HG02870 (cell line): ENCODE data around the gene ZBTB7B.

Source experiments
- ATAC-seq: cut with Tn5 transposase; IDR thresholded peaks from one replicate; pipeline ENCODE4 v1.9.1; 2021; ENCODE audit warnings: mild to moderate bottlenecking, moderate library complexity; ENCODE audit not compliant: unreplicated experiment

Gene ZBTB7B

DNA sequence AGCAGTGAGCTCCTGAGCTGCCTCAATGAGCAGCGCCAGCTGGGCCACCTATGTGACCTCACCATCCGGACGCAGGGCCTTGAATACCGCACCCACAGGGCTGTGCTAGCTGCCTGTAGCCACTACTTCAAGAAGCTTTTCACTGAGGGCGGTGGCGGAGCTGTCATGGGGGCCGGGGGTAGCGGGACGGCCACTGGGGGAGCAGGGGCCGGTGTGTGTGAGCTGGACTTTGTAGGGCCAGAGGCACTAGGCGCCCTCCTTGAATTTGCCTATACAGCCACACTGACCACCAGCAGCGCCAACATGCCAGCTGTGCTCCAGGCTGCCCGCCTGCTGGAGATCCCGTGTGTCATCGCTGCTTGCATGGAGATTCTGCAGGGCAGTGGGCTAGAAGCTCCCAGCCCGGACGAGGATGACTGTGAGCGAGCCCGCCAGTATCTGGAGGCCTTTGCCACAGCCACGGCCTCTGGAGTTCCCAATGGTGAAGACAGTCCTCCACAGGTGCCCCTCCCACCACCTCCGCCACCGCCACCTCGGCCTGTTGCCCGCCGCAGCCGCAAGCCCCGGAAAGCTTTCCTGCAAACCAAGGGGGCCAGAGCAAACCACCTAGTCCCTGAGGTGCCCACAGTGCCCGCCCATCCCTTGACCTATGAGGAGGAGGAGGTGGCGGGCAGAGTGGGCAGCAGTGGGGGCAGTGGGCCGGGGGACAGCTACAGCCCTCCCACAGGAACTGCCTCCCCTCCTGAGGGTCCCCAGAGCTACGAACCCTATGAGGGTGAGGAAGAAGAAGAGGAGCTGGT lies 12.3 kb downstream of the ZBTB7B start:
- no peak for ATAC-seq

DNA sequence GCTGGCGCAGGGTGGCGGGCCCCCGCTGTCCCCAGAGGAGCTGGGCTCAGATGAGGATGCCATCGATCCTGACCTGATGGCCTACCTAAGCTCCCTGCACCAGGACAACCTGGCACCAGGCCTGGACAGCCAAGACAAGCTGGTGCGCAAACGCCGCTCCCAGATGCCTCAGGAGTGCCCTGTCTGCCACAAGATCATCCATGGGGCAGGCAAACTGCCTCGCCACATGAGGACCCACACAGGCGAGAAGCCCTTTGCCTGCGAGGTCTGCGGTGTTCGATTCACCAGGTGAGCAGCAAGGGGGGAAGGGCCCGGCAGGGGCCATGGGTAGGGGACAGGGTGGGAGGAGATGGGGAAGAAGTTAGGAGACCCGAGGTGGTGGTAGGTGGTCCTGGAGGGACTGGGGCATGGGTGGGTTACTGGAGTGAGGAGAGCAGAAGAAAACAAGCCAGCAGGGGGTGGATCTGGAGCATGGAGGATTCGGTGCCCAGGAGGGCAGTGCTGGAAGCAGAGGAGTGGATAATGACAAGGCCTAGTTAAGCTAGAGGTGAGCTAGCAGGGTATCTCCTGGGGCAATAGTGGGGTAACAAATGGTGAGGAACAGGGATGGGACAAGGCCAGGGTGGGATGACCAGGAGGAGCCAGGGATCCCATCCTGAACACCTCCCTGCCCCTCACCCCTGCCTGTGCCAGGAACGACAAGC lies 13.1 kb downstream of the ZBTB7B start:
- ATAC-seq: no peak

DNA sequence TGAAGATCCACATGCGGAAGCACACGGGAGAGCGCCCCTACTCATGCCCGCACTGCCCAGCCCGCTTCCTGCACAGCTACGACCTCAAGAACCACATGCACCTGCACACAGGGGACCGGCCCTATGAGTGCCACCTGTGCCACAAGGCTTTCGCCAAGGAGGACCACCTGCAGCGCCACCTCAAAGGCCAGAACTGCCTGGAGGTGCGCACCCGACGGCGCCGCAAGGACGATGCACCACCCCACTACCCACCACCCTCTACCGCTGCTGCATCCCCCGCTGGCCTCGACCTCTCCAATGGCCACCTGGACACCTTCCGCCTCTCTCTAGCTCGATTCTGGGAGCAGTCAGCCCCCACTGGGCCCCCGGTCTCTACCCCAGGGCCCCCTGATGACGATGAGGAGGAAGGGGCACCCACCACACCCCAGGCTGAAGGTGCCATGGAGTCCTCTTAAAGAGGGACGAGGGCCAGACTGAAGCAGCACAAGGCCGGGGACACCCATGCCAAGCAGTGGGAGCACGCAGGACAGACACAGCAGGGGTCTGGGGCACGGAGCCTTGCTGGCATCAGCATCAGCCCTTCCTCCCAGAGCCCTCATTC lies 13.7 kb downstream of the ZBTB7B start:
- no peak for ATAC-seq

- peak; percentile 74 for ATAC-seq
Measured at GRCh38 chr1:155017041-155017945, 14.7 kb downstream of the ZBTB7B start.

GRCh38 chr1:155017946-155018316 lies 15.3 kb downstream of the ZBTB7B start:
- peak; percentile 23 for ATAC-seq

DNA sequence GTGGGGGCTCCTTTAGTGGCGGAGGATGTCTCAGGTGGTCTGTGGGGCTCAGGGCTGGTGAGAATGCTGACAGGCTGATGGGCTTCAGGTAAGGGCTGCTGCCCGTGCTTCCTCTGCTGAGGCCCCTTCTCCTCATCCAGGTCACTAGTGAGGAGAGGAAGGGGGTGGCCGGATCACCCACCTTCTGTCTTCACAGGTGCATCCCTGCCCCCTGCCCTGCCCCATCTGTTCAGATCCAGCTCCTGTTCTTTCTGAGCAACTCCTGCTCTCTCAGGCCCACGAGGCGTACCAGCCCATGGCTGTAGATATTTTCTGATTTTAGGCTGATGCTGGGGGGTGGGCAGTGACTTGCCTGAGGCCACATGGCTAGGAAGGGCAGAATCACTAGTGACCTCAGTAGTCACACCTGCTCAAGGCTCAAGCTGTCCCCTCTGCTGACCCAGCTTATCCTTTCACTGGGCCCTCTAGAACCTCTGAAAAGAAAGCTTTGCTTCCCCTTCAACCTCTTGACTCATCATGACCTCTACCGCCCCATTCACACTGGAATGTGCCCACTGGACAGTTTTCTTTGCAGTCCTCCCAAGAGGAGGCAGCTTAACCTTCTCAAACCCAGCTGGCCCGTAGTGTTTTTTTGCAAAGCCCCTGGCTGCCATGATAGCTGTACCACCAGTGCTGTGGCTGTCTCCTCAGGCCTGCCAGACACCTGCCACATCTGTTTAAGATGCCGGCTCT lies 16.2 kb downstream of the ZBTB7B start:
- ATAC-seq: no peak

DNA sequence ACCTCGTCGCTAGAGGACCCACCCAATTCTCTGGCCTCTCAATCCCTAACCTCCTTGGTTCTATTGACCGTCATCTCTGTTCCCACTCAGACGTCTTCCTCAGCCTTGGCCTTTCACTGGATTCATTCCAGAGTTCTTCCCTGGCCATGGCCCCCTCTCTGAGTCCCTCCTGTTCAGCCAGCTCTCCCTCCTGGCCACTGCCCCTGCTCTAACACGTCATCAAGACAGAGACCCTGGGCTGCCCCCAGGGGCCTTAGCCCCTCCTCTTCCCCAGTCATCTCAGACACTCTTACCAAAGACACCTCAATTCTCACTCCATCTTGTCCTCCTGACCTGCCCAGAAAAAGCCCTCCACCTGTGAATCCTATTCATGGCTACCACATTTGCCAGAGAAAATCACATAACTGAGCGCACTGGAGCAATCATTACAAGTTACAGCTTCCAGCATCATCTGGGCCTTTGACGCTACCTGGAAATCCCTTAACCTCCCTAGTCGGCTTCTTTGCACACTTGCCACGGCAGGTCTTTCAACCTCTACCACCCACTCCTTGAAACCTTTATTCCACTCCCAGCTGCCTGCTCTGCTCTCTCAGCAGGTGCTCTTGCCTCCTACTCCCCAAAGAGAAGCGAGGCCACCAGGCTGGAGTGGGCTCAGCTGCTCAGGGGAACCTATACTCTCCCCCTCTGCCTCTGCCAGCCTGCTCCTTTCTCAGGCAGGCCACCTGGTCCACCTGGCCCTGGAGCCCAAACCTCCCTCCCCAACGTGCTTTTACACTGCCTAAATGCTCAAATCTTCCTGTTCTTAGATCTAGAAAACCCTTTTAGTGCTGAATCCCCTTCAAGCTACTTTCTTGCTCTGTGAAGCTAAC lies 17.0 kb downstream of the ZBTB7B start:
- ATAC-seq: no peak

DNA sequence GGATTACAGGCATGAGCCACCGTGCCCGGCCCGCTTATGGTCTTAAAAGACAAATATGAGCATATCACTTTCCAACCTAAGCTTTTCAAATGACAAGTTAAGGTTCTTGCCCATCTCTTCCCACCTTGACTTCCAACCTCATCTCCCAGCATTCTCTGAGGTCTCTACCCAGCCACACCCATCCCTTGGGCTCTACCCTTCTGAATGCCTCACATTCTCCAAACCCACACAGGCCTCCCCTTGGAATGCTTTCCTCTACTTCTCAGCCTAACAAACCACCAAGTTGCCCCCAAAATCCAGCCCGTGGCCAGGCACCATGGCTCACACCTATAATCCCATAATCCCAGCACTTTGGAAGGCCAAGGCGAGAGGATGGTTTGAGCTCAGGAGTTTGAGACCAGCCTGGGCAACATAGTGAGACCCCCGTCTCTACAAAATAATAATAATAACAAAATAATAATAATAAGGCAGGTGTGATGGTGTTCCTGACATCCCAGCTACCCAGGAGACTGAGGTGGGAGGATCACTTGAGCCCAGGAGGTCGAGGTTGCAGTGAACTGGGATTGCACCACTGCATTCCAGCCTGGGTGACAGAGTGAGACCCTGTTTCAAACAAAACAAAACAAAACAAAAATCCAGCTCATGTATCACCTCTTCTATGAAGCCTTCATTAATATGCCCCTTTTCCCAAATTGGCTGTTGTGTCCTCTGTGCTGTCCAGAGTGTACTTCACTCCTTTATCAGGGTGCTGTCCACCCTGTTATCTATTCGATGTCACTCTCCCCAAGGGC lies 19.7 kb downstream of the ZBTB7B start:
- no peak for ATAC-seq

DNA sequence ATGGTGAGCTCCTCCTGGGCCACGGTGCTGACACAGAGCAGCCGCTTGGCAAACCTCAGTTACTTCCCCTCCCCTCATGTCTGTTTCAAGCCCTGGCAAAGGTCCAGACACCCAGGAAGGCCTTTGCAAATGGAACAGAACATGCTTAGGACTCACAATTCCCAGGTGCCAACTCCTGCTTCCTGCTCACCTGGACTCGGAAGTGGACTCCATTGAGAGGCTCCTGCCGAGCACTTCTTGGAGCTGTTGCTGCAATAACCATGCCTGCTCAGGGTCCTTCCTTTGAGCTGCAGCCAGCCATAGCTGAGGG lies 20.3 kb downstream of the ZBTB7B start:
- ATAC-seq: no peak

DNA sequence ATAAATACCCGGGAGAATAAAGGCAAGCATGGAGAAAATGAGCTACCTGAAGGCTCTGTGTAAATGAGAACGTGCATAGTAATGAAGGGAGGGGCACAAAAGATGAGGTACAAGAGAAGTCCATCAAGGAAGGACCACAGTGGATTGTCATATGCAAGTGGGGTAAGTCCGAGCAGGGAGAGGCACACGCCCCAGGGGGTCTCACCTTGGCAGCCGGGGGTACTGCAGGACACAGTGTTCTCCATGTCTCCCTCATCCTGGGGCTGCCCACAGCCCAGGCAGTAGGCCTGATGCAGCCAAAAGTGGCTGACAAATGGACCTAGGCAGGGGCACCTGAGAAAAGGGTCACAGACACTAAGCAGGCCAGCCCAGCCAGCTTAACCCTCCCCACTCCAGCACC lies 21.0 kb downstream of the ZBTB7B start:
- ATAC-seq: no peak

DNA sequence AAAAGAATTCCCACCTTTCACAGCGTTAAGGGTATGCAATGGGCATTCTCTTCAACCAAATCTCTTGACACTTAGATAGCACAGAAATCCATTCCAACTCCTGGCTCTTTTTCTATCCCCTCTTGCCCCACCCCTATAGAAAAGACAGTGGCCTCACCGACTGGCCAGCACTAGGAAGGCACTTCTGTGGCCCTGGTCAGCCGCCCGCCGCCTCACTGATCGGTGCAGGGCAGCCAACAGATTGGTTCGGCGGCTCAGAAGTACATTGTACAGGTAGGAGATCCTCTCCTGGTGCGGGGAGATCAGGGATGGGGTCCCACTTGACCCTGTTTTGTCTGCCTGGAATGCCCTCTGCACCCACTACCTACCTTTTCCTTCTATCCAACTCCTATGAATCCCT lies 21.7 kb downstream of the ZBTB7B start:
- ATAC-seq: no peak

DNA sequence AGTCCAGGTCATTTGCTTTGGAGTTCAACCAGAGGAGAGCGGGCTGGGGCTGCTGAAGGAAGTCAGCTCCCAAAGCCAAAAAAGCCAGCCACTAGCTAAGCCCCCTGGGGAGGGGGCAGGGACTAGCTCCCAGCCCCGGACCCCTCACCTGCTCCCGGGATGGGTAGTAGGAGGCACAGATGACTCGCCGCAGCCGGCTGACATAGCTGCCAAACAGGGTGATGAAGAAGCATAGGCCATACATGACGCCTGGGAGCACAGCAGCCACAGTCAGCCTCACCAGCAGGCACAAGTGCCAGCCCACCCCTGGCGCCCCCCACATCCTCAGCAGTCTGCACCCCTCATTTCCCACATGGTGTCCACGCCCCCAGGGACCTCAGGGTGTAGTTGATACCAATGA lies 23.6 kb downstream of the ZBTB7B start:
- no peak for ATAC-seq

DNA sequence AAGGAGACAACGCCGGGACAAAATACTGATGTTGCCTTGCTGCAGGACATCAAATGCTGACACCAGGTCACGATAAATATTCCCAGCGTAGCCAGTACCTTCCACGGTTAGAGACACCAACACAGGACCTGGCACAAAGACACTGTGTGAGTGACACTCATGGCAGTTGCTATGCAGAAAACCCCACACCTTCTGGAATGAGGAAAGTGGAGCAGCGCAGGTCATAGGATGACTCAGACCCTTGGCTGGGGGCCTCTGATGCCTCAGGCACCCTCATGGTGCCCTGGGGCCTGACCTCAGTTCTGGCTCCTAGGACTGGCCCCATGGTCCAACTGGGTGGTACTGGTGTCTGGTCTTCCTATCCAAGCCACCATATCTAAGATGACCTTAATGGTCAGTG lies 24.0 kb downstream of the ZBTB7B start:
- ATAC-seq: no peak

DNA sequence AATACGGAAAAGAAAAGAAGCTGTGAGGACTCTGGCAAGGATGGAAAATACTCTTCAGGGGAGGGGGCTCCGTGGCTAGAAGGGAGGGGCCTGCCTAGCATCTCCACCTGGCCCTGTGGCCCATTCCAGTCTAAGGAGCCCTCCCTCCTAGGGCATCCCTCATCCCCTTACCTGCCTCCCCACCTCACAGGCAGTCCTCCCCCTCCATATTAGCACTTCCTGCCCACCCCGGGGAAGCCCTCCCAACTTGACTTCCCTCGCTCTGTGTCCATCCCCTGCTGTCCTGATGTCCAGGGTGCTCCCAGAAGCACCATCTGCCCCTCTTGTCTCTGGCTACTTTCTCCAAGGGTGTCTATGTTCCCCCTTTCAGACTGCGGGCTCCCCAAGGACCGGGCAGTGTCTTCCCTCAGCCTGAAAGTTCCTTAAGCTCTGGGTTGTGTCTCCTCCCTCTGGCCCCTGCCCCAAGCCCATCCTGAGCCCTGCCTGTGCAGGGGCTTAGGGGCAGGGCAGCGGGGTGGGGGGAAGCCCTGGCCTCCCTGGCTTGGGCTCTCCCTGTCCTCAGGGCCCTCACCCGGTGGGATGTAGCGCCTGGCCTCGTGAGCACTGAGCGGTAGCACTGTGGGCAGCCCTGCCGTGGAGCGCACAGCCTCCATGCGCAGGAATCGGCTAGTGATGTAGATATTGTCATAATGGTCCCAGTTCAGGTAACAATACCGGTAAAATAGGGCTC lies 27.1 kb downstream of the ZBTB7B start:
- ATAC-seq: no peak

- no peak for ATAC-seq
Measured at GRCh38 chr1:155030243-155030795, 27.7 kb downstream of the ZBTB7B start.

- ATAC-seq: no peak
Measured at GRCh38 chr1:155030899-155031298, 28.3 kb downstream of the ZBTB7B start.

GRCh38 chr1:155032886-155033285 lies 30.3 kb downstream of the ZBTB7B start:
- no peak for ATAC-seq

- no peak for ATAC-seq
Measured at GRCh38 chr1:155033524-155033923, 30.9 kb downstream of the ZBTB7B start, which contains the start of the genes DCST1 and DCST2. TSS of gene DCST1 (plus strand) at chr1:155033824. CDS start at chr1:155034037, 213 bp downstream. TSS of gene DCST2 (minus strand) at chr1:155033781. CDS start at chr1:155033701, 80 bp downstream.
